ENCODE data around the gene RALGAPA2. TPM values are rescaled to one million over a fixed set of nuclear protein-coding genes. Genes with fewer than 3 reads are reported as not detected.
"Not testable (repeated sequence)": the region's sequence is repeated elsewhere in the genome, so short reads cannot be mapped to it uniquely, and the experiment has no call there.

Gene RALGAPA2
- total RNA-seq, 1 donor from 2014 or later = 73.8 TPM

GRCh38 chr20:20362774-20363433 lies 349.5 kb downstream of the RALGAPA2 start:
- peaks cover 22% of the 10 kb centered on the region for H3K4me1 ChIP-seq
- H3K9me3 ChIP-seq = no peaks in the 10 kb centered on the region
- no peaks in the 10 kb centered on the region for H3K36me3 ChIP-seq
- H3K27ac ChIP-seq = no peak overlapping the region
- intact Hi-C loops (cut with DNase I) = no loop called here
- H3K4me3 ChIP-seq = no peak overlapping the region
- peaks cover 65% of the 10 kb centered on the region for H3K27me3 ChIP-seq (ENCODE audit: low read depth)
- no peak for TF ChIP-seq CTCF (IDR thresholded peaks at IDR 0.05)
- ATAC-seq (no peak), DNase-seq (no peak)

DNA sequence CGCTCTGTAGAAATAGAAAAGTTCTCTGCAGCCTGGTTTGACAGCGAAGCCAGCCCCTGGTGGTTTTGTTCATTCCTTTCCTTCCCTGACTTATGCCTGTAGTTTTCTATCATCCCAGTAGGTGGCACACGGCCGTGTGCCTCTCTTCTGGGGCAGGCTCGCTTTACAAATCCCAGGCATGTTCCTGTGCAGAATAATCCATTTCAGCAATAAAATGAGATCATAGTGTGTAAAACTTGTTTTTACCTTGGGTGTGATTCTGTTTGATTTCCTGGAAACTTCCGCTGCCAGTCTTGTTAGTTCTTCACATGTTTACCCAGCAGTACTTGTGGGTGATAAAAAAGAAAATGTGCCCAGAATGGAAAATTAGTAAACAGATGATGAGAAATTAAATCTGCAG lies 352.0 kb downstream of the RALGAPA2 start:
- ATAC-seq = peak; percentile 76 to 79
- peak; percentile 64 for TF ChIP-seq CTCF (IDR thresholded peaks at IDR 0.05)
- H3K27ac ChIP-seq = no peak overlapping the region
- peaks cover 45% of the 10 kb centered on the region for H3K27me3 ChIP-seq (ENCODE audit: low read depth)
- no peak overlapping the region for H3K4me3 ChIP-seq
- intact Hi-C loops (cut with DNase I) = no loop called here
- H3K4me1 ChIP-seq = peaks cover 12% of the 10 kb centered on the region
- DNase-seq = no peak
- no peaks in the 10 kb centered on the region for H3K9me3 ChIP-seq
- no peaks in the 10 kb centered on the region for H3K36me3 ChIP-seq

GRCh38 chr20:20359628-20360027 lies 352.8 kb downstream of the RALGAPA2 start:
- ATAC-seq = no peak

DNA sequence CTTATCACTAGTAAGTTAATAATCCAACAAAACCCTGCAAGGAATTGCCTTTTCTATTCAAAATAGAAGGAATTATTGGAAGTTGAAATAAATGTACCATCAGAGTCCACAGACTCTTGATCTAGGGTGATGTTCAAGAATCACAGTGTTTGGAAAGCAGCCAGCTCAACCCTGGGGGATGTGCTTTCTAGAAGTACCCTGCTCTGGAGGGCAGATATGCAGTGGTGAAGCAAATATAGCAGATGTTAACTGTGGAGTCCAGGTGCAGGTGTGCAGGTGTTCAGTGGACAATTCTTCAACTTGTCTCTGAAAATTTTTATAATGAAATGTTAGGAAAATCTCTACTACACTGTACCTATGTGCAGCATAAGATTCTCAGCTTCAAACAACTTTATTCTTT lies 353.6 kb downstream of the RALGAPA2 start:
- no peak for ATAC-seq
- Histone ChIP-seq H3K4me3 (no peak overlapping the region), H3K36me3 (no peaks in the 10 kb centered on the region), H3K9me3 (no peaks in the 10 kb centered on the region), H3K27ac (no peak overlapping the region), H3K4me1 (peaks cover 3% of the 10 kb centered on the region), H3K27me3 (ENCODE audit: low read depth) (peaks cover 28% of the 10 kb centered on the region)
- no peak for TF ChIP-seq CTCF (IDR thresholded peaks at IDR 0.05)
- intact Hi-C loops (cut with DNase I) = no loop called here
- no peak for DNase-seq

More at GRCh38 chr20:20359628-20360027, 352.8 kb downstream of the RALGAPA2 start:
- no peak for DNase-seq
- Histone ChIP-seq H3K4me3 (no peak overlapping the region), H3K36me3 (no peaks in the 10 kb centered on the region), H3K27ac (no peak overlapping the region), H3K27me3 (ENCODE audit: low read depth) (peaks cover 36% of the 10 kb centered on the region), H3K9me3 (no peaks in the 10 kb centered on the region), H3K4me1 (peaks cover 11% of the 10 kb centered on the region)
- no peak for TF ChIP-seq CTCF (IDR thresholded peaks at IDR 0.05)
- intact Hi-C loops (cut with DNase I) = no loop called here

DNA sequence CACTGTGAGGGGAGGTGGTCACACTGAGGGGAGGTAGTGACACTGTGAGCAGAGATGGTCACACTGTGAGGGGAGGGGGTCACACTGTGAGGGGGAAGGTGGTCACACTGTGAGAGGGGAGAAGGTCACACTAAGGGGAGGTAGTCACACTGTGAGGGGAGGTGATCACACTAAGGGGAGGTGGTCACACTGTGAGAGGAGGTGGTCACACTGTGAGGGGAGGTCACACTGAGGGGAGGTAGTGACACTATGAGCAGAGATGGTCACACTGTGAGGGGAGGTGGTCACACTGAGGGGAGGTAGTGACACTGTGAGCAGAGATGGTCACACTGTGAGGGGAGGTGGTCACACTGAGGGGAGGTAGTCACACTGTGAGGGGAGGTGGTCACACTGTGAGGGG lies 356.9 kb downstream of the RALGAPA2 start:
- H3K27me3 ChIP-seq (ENCODE audit: low read depth); H3K4me1 ChIP-seq; H3K4me3 ChIP-seq; H3K27ac ChIP-seq; H3K36me3 ChIP-seq; DNase-seq; H3K9me3 ChIP-seq; ATAC-seq; intact Hi-C loops (cut with DNase I): not testable (repeated sequence)

- no peak for TF ChIP-seq CTCF (IDR thresholded peaks at IDR 0.05)
- no peaks in the 10 kb centered on the region for H3K27me3 ChIP-seq (ENCODE audit: low read depth)
- DNase-seq (no peak), ATAC-seq (no peak)
- intact Hi-C loops (cut with DNase I) = no loop called here
- H3K9me3 ChIP-seq = no peaks in the 10 kb centered on the region
- H3K27ac ChIP-seq = no peak overlapping the region
- no peaks in the 10 kb centered on the region for H3K36me3 ChIP-seq
- no peaks in the 10 kb centered on the region for H3K4me1 ChIP-seq
- no peak overlapping the region for H3K4me3 ChIP-seq
Measured at GRCh38 chr20:20353576-20353975, 358.9 kb downstream of the RALGAPA2 start.
